ENCODE data around the gene TXN. TPM values are rescaled to one million over a fixed set of nuclear protein-coding genes. Genes with fewer than 3 reads are reported as not detected.

The TXN gene
- total and polyA plus RNA-seq, 2 of the 8 experiments (the other 6 are each of a cell fraction or from before 2014, with no cell fraction given), result 297 to 419 TPM

DNA sequence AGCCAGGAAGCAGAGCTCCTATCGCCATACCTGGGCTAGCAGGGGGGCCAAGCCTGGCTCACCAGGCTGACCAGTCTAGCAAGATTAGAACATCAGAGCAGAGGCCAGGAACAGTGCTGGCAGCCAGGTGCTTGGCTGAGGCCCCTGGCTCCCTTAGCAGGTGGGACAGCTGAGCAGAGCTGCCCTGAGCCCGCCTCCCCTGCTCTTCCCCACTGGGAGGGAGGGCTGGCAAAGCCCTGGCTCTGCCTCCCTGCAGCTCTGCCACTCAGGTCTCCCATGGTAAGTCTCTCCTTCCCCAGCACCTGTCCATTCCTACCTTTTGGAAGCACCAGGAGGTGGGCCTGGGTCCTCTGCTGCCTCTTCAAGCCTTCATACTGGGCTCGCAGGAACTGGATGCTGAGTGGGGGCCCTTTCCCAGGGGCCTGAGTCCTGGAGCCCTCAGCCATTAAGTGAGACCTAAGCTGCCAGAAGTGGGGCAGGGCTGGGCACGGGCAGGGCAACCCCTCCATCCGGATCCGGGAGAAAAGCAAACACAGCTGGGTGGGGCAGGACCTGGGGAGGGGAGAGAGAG lies 49.2 kb downstream of the TXN start (continued):
- TF ChIP-seq RAD21 (IDR thresholded peaks at IDR 0.05 in 1 of 2, conservative IDR thresholded peaks at IDR 0.05 in 1 of 2; ENCODE audit: low read depth in 2 of 2, low read length in 2 of 2) (no peak), JUND (IDR thresholded peaks at IDR 0.05; ENCODE audit: low read length) (no peak), BRCA1 (IDR thresholded peaks at IDR 0.05; ENCODE audit: low read depth, low read length) (no peak)

Data from H1 (cell line).